Activated CD8-positive, alpha-beta memory T cell treated with anti-CD3 and anti-CD28 coated beads, Interleukin-2, amount 50 U/mL, for 1 hour (primary cell): ENCODE measurements around the gene OR51F1.
"Not testable (repeated sequence)": the region's sequence is repeated elsewhere in the genome, so short reads cannot be mapped to it uniquely, and the experiment has no call there.

Source experiments
- DNase-seq: peaks from one replicate; pipeline ENCODE4 v3.0.0-alpha.2; 2020; ENCODE audit errors: extremely low read depth

The OR51F1 gene

GRCh38 chr11:4769838-4770237 is at the start of gene OR51F1:
TSS of gene OR51F1 (minus strand) at chr11:4769938. CDS start at chr11:4769938, 0 bp downstream.
- DNase-seq = no peak

DNA sequence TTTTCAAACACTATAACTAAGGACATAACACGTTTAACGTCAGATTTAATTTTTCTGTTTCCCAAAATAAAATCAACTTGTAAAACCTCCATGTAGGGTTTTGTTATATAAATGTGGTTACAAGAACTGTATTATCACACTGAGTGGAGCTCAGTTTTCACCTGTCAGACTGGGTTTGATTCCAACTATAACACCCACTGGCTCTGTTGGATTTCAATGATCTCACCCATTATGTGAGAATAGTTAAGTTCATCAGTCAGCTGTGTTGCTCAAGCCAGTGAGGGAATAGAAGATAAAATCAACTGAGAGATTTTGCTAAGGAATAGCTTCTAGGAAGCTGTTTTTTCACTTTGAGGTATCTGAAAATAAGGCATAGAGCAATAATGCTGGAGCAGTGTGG is 39.5 kb upstream of the OR51F1 start:
- DNase-seq = no peak

GRCh38 chr11:4808476-4808875 is 38.7 kb upstream of the OR51F1 start:
- no peak for DNase-seq

DNA sequence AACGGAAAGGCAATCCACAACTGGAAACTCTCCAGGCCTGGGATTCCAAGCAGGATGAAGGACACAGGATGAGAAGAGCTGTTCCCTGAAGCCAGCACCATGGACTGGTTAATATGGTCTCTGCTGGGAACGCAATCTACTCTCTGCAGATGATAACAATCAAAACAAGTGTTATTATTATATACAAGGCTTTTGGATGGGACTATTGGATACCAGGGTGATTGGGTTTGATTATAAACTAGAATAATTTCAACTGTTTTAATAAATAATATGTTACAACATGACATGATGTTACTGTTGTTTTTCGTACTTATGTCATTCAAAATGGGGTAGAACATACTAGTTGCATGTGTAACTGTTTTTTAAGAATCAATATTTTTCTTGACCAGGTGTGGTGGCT is 34.5 kb upstream of the OR51F1 start, which contains the start of gene OR52R1:
Gene OR52R1 (minus strand): TSS at position 101 of the 400 bp plus-strand sequence. CDS start 0 bp downstream, at position 101.
- no peak for DNase-seq

DNA sequence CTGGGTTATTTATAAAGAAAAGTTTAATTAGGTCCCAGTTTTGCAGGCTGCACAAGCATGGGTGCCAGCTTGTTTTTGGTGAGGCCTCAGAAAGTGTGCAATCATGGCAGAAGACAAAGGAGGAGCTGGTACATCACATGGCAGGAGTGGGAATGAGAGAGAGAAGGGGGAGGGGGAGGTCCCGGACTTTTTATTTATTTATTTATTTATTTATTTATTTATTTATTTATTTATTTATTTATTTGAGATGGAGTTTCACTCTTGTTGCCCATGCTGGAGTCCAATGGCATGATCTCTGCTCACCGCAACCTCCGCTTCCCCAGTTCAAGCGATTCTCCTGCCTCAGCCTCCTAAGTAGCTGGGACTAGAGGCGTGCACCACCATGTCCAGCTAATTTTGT is 31.6 kb upstream of the OR51F1 start:
- DNase-seq = not testable (repeated sequence)

DNA sequence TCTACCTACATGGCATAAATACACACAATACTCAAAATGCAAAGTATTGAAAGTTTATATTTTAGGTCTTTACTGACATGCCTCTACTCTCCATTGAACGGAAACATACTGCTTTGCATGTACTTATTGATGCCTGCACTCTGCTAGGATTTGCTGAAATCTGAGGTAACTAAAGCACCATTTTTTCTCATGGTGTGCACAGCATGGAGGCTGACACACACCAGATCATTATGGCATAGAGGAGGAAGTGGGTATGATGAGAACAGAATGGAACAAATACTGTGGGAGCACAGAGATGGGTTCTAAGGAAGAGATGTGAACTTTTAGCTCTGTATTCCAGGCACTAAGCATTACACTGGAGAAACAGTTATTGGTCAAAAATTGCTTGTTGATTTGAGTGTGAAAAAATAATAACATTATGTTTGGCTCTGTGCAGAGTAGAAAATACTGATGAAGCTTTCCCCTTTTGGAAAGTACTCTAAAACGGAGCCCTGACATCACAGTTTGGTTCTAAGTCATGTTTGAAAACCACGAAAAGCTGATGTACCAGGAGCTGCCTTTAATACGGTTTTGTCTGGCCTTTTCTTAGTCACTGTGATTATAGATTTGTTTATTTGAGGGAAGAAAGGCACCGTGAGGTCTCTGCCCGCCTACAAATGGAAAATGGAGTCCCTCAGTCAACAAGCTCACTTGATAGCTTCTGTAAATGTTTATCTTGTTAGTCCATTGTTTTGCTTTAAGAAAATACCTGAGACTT is 28.9 kb upstream of the OR51F1 start:
- no peak for DNase-seq

- no peak for DNase-seq
Observed at GRCh38 chr11:4797206-4797605, 27.5 kb upstream of the OR51F1 start.

- DNase-seq = no peak
Observed at GRCh38 chr11:4782454-4782853, 12.7 kb upstream of the OR51F1 start.

DNA sequence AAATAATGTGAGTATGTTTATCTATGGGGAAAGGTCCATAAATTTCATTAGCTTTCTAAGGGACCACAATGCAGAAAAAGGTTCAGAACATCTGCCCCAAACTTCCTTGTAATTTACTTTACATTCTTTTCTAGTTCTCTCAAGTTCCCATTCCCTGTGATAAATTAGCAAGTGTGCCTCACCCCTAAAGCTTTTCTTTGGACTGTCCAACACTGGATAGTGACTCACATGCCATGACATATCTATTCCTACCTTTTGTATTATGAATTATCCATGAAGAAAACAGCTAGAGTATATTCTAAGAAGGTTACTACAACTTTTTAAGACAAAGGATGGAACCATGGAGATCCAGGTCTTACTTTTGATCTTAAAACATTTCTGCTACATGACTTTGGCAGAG is 1.6 kb downstream of the OR51F1 start:
- no peak for DNase-seq

- no peak for DNase-seq
Observed at GRCh38 chr11:4766420-4767043, 3.2 kb downstream of the OR51F1 start.

- DNase-seq = no peak
Observed at GRCh38 chr11:4763096-4763495, 6.6 kb downstream of the OR51F1 start.

DNA sequence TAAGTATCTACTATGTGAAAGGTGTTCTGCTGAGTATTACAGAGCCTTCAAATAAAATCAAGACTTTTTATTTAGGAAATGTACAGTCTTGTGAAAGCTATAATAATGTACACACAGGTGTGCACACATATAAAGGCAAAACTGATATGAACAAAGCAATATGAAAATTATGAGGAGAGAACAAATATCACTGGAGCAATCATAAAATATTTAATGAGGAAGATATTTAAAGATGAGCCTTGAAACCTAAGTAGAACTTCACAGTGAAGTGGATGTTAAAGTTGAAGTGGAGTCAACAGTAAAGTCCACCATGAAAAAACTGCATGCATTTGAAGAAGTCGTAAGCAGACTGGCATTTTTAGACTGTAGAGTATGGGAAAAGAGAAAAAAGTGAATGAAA is 18.5 kb downstream of the OR51F1 start:
- no peak for DNase-seq

DNA sequence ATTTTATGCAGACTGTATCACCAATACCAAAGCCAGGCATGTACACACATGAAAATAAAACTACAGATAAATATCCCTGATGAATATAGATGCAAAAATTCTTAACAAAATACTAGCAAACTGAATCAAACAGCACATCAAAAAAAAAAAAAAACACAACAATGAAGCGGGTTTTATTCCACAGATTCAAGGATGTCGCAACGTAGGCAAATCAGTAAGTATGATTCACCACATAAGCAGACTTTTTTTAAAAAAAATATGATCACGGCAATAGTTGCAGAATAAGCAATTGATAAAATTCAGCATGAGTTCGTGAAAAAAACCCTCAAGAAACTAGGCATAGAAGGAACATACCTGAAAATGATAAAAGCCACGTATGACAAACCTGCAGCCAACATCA is 21.3 kb downstream of the OR51F1 start:
- no peak for DNase-seq

- DNase-seq = no peak
Observed at GRCh38 chr11:4740735-4741134, 29.0 kb downstream of the OR51F1 start.

GRCh38 chr11:4727171-4727570 is 42.6 kb downstream of the OR51F1 start:
- DNase-seq = no peak

- not testable (repeated sequence) for DNase-seq
Observed at GRCh38 chr11:4722616-4723534, 46.9 kb downstream of the OR51F1 start.
